ENCODE data around the gene WSCD2.

Gene WSCD2

DNA sequence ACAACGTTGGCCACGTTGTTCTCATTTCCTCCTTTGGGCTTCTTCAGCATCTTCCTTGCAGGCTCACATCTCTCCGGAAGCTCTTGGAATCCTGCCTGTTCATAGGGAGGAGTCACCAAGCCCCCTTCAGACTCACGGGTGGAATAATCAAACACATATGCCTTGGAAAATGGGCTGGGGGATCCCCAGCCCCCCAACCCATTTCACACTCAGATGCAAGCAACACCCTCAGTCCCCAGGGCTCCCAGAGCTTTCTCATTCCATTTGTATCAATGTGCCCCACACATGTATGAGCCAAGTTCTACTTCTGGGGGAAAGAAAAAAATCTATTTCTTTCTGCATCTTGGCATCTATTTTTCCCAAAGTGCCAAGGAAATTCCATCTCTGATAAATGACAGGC lies 33.1 kb downstream of the WSCD2 start:
- no peak for DNase-seq (ENCODE audit: low spot score)

DNA sequence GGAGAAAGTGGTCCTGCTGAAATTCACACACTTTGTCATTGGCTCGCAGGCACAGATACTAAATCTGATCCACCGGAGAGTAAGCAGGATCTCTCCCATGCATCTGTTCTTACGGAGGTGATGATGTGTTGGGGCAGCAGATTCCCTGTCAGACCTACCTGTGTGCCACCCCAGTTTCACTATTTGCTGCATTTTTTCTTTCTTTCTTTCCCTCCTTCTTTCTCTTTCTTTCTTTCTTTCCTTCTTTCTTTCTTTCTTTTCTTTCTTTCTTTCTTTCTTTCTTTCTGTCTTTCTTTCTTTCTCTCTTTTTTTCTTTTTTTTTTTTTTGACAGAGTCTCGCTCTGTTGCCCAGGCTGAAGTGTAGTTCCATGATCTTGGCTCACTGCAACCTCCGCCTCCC lies 37.4 kb downstream of the WSCD2 start:
- no peak for DNase-seq (ENCODE audit: low spot score)

DNA sequence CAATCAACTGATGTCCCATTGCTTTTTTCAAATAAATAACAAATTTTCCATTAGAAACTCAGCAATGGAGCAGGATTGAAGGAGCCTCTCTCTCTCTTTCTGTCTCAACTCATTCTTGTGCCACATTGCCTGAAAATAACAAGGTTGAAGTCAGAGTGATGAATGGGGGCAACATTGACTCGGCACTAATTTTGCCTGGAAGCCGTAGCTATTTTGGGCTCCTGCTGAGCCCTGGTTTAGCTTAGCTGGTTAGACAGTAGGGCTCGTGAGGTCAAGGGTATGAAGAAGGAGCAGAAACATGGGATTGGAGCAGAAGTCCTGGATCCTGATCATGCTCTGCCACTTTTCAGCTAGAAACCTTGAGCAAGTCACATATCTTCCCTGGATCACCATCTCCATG lies 38.9 kb downstream of the WSCD2 start:
- no peak for DNase-seq (ENCODE audit: low spot score)

DNA sequence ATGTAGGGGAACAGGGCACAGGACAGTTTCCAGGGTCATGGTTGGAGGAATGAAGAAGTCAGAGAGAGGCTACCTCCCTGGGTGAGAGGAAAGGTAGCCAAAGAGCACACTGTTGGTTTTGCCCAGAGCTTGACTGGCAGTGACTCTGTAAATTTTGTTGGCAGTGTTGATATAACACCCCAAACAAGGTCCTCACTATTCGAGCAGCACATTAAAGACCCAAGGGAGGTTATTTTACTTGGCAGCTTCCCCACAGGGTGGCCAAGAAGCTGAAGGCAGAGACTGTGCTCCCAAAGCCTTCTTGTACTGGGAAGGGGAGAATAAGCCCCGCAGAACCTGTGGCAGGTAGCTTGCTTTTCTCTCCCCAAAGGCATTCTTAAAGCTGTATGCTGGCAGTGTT lies 40.6 kb downstream of the WSCD2 start:
- DNase-seq (ENCODE audit: low spot score), result no peak

DNA sequence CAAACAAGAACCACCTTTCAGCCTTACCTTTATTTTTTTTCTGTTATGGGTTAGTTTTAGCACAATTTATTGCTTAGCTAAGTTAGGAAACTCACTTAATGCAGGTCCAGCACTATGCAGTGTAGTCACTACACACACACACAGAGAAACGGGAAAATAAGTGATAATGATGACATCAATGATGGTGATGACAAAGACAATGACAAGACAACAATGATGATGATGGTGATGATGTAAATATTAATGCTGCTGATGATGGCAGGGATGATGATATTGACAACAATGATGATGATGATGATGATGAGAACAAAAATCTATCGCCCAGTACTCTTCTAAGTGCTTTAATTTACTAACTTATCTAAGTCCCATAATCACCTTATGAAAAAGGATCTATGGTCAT lies 41.1 kb downstream of the WSCD2 start:
- no peak for DNase-seq (ENCODE audit: low spot score)

DNA sequence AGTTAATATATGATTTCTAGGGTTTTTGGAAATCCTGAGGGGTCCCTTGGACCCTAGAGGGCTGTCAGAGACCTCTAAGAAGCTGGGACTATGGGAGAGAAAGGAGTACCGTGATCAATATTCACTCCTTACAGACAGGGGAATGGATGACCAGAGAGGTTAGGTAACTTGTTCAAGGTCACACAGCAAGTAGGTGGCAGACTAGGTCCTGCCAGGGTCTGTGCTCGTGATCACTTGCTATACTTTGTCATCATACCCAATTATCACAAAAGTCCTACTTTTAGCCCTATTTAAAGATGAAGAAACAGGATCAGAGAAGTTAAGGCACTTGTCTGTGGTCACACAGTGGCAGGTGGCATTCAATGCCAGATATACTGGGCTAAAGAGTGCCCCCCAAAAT lies 42.9 kb downstream of the WSCD2 start:
- no peak for DNase-seq (ENCODE audit: low spot score)

DNA sequence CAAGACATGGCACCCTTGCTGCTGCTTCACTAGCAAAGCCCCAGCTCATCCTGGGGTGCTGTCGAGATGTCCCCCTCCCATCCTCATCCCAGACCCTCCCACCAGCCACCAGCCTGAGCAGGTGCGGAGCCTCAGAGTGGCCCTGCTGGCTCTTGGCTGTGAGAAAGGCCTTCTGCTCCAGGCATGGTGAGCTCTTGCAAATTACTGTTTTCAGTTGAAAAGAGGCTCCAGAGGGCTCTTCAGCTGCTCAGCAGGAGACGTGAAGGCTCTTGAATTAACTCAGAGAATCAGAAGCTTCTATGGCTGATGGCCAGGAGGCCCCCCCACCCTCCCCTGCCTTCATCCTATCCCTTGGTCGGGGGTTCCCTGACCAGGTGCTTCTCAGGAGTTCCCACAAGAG lies 44.1 kb downstream of the WSCD2 start:
- no peak for DNase-seq (ENCODE audit: low spot score)

DNA sequence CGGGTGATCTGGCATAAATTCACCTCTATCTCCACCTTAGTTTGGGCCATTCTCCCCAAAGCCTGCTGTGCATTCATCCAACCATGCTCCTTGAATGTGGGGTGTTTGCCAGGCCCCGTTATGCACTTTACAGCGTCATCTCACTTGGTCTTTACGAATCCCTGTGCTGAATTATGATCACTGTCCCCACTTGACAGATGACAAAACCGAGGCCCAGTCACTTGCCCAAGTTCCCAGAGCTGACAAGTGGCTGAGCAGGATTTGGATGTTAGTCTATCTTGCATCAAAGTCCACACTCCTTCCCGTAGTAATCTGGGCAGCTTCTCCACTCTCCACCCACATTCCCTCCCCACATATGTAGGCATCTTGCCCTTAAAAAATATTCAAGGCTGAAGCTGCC lies 44.8 kb downstream of the WSCD2 start:
- no peak for DNase-seq (ENCODE audit: low spot score)

DNA sequence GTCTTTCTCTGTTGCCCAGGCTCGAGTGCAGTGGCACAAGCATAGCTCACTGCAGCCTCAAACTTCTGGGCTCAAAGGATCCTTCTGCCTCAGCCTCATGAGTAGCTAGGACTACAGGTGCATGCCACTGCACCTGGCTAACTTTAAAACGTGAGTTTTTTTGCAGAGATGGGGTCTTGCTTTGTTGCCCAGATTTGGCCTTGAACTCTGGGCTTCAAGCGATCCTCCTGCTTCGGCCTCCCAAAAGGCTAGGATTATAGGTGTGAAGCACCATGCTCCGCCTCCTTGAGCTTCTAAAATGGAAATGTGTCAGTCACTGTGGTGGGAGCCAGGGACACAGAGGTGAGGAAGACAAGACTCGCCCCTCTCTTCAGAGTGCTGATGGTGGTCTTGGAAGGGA lies 45.6 kb downstream of the WSCD2 start:
- no peak for DNase-seq (ENCODE audit: low spot score)

DNA sequence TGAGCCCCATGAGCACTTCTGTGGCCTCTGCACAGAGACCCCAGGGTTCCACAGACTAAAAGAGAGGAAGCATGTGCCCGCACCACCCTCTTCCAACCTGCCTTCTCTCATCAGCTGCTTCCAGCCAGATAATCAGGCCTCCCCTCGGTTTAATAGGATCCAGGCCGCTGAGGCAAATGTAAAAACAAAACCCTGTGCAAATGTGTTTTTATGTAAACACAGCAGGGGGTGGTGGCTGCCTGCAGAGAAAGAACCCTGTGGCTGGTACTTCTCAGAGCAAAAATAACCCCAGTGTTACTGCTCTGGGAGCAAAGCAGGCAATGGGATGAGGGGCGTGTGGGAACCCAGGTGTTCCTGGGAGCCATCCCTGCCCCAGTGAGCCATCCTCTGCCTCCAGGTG lies 46.2 kb downstream of the WSCD2 start:
- DNase-seq (ENCODE audit: low spot score), result peak; percentile 37

DNA sequence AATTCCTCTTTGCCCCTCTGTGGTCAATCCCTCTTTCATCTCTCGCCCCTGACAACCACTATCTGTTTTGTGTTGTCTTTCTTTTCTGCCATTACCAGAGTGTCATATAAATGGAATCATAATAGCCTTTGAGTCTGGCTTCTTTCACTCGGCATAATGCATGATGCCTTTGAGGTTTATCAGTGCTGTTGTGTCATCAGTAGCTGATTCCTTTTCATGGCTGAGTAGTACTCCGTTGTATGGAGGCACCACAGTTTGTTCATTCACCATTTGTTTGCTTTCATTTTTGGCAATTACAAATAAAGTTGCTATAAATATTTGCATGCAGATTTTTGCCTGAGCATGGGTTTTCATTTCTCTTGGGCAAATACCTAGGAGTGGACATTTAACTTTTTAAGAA lies 47.2 kb downstream of the WSCD2 start:
- DNase-seq (ENCODE audit: low spot score), result no peak

DNA sequence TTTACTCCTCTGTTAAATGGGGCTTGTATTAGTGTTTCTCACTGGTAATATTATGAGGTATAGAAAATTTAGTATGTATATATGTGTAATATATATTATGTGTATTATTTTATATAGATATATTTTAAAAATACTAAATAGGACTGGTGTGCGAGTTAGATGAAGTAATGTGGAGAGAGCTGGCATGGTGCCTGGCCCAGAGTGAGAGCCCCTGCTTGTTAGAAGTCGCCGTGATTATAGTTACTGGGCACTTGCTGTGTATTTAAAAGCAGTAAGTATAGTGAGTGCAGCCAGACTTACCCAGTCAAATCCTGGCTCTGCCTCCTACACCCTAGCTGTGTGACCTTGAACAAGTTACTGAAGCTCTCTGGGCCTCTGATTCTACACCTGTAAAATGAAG lies 48.0 kb downstream of the WSCD2 start:
- no peak for DNase-seq (ENCODE audit: low spot score)

DNA sequence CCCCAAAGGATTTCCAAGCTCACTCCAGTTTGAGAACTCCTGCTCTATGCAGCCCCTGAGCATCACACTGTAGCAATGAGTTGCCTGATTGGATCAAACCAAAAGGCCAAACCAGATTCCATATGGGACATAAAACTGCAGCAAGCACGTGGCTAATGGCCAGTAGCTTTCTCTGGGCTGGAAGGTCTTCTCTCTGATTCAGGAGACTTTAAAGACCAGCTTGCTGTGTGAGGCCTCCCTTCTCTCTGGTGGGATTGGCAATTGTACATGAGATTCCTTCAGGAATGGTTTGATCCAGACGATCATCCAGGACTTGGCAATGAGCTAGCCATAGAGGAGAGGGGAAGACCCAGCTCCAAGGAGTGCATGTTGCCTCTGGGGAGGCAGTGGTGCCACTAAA lies 50.2 kb downstream of the WSCD2 start:
- DNase-seq (ENCODE audit: low spot score), result no peak

DNA sequence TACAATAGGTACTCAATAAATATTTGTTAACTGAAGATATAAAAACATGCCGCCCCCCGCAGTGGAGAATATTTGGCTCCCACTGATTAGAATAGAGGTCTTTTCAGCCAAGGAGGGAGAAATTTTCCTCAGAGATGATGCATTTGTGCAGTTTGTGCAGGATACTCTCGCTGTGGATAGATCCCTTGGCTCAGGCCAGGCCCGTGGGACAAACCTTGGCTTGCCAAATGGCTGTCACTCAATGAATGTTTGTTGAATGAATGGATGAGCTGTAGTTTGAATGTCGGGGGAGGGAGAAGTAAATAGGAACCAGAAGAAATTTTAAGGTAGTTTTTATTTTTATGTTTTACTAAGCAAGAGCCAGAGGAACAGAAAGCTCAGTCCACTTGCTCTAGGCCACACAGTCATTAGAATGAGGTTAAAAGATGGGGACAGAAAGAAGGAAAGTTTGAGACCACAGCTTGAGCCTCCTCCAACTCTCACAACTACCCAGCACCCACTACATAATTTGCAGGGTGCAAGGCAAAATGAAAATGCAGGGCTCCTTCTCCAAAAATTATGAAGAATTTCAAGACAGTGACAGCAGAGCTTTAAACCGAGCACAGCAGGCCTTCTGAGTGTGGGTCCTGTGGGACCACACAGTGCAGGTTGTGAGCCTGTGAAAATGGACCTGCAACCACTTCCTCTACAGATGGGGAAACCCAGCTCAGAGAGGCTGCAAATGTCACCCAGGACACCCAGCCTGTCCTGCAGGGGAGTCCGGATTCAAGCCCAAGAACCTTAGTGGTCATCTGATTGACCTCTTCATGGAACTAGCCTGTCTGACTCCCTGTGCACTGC lies 51.4 kb downstream of the WSCD2 start:
- no peak for DNase-seq (ENCODE audit: low spot score)

DNA sequence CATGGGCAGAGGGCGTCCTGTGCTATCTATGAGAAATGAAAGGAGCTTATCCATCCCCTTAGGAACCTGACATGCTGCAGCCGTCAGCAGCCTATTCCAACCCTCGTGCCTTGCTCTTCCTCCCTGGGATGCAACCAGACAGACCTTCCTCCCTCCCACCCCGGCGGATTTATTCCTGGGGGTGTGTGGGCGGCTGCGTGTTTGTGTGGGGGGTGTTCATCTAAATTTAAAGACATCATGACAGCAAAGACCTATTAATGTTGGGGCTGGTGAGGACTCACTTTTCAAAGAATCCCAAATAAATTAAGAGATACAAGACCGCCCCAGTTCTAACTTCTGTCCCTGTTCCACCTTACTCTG lies 52.0 kb downstream of the WSCD2 start:
- DNase-seq (ENCODE audit: low spot score), result peak; percentile 27

DNA sequence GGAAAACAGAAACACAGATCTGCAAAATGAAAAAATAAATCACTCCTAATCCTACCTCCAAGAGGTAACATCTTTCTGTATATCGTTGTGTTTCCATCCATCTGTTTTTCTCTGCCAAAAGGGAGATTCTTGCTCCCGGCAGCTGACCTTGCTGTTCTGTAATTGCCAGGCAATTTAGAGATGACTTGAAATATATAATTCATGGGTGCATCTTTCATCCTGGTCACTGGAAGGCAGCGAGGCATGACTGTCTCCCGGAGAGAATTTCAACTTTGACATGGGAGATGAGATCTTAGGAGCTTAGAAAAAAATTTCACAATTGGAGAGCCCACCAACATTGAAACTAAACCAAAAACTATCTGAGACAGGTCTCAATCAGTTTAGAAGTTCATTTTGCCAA lies 53.0 kb downstream of the WSCD2 start:
- no peak for DNase-seq (ENCODE audit: low spot score)

DNA sequence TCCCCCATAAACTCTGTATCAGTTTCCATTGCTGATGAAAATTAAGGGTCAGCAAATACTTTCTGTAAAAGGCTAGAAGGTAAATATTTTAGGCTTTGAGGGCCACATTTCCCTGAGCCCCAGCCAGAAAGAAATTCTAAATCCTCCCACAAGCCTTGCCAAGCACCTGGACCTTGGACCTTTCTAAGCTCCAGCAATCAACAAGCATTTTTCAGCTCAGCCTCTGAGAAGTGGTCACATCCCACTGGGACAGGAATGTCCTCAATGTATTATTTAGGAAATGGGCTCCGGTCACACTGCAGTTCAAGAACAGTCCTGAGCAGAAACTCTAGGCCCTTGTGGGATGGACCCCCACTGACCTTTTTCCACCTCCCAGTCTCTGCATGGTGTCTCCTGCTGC lies 55.9 kb downstream of the WSCD2 start:
- no peak for DNase-seq (ENCODE audit: low spot score)

DNA sequence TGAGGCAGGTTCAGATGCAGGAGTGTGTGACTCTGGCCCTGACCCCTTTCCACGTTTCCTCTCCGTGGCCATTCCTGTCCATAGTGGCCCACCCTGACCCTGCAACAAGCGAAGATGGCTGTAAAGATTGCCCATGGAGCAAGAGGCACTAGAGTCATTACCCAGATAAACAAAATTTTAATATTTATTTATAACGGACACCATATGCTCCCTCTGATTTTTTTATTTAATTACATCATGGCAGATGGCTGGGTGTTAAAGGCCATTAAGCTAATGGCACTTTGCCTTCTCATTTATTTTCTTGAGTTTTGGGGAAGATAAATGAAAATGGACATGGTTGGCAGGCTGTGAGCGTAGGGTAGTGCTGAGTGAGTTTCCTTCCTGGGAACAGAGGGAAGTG lies 58.7 kb downstream of the WSCD2 start:
- DNase-seq (ENCODE audit: low spot score), result no peak

DNA sequence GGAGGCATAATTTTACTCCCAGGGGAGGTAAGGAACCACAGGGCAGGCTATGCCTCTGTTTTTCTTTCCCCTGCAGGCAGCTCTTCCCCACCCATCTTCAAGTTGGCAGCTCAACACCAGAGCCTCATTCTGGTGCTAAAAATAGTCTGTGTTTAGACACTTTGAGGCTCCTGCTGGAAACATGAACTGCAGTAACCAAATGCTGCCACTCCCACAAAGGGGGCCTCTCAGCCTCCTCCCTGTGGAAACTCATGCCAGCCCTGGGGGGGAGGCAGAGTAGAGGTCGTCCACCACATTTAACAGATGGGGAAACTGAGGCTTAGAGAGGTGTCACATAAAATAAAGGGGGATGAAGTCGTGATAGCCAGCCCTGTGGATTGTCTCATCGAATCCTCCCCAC lies 61.4 kb downstream of the WSCD2 start:
- peak; percentile 49 for DNase-seq (ENCODE audit: low spot score)

DNA sequence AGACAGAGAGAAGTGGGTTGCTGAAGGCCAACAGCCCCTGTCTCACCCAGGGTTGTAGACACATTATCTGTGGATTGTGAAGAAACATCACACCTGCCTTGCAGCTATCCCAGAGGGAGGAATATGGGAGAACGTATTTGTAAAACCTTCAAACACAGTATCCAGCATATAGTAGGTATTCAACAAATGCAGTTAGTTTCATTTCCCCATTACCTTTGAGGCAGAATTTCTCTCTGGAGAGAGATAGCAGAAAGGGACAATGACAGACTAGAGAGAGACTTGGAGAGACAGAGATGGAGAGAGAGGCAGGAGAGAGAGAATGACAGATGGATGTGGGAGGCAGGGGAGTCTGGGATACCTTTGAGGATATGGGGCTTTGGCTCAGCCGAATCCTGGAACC lies 62.0 kb downstream of the WSCD2 start:
- DNase-seq (ENCODE audit: low spot score), result no peak

DNA sequence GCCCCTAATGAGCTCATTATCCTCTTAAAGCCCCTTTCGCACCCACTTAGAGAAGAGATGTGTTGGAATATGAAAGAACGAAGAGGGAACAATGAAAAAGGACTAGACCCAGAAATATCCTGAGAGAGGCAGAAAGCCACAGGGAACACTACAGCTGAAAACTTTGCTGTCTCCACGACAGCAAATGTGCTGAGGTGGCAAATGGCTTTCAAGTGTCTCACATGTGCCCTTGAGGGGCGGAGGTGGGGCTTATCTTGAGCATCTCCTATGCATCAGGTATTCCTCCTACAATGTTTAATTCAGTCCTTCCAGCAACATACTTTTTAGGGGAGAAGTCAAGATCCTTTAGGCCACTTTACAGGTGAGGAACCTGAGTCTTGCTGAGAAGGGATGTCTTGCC lies 62.9 kb downstream of the WSCD2 start:
- DNase-seq (ENCODE audit: low spot score), result no peak

DNA sequence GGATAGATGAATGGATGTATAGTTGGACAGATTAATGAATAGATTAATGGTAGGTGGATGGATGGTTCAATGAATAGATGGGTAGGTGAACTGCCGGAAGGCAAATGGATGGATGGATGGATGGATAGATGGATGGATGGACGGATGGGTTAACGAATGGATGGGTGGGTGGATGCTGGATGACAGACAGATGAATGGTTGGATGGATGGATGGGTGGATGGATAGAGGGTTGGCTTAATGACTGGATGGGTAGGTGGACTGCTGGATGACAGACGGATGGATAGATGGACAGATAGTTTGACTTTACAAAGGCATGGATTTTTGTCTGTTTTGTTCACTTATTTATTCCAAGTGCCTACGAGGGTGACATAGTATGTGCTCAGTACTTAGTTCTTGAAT lies 64.4 kb downstream of the WSCD2 start:
- DNase-seq (ENCODE audit: low spot score), result no peak

DNA sequence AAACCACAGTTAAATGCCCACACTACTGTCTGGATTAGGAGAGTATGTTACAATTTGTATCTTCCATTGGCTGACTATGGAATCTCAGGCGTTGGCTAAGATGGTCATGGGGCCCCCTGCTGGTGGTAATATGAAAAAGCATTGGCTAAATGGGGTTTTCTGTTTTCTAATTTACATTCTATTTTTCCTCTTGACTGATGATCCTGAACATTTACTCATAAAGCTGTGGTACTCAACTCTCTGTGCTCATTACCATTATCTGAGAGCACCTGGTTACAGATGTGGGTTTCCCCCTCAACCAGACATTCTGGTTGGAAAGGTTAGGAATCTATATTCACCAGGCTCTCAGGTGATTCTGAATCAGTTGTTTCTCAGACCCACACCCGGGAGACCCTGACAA lies 64.8 kb downstream of the WSCD2 start:
- DNase-seq (ENCODE audit: low spot score), result peak; percentile 27

DNA sequence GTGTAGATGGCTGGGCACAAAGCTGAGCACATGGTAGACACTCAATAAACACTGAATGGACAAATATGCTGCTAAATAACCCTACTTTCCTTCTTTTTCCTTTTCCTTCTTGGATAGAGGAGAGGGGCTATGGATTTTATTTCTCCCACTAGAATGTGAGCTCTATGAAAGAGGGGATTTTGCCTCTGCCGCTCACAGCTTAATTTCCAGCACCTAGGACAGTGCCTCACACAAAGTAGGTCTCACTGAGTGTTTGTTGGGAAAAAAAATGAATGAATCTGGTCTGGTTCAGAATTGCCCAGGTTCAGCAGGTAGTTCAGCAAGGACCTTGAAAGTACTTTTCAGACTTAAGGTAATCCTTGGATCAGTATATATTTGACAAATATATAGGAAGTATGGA lies 65.5 kb downstream of the WSCD2 start:
- DNase-seq (ENCODE audit: low spot score), result no peak

DNA sequence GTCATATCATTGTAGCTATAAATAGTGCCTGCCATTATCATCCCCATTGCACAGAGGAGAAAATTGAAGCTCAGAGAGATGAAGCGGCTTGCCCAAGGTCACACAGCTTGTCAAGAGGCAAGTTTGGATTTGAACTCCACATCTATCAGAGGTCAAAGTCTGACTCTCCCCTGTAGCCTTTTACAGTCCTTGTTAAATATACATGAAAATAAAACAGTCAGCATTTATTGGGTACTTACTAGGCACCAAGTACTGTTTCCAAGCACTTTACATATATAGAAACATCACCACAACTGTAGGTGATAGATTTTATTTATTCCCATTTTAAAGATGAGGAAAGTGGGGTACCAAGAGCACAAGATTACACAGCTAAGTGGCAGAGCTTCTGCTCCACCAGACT lies 67.2 kb downstream of the WSCD2 start:
- DNase-seq (ENCODE audit: low spot score), result no peak

Data from Ammon's horn (tissue), 1 donor.